ENCODE measurements around the gene FAM219A.

DNA sequence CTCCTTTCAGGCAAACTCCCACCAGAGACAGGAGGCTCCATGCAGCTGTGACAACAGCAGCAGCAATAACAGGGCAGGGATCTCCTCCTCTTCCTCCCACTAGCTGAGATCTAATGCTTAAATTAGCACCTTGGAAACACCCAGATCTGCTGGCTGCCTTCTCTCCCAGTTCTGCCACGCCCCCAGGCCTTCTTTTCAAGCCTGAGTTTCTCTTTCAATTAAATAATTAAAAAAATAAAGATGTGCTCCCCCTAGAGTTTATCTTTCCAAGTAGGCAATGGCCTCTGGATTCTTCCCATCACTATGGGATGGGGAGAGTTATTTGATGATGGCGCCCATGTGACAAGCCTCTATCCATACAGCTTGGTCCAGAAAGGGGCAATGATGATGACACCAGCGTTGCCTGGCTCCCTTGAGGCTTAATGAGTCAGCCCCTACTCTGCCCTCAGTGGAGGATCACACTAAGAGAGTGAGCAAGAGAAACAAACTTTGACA lies 3.8 kb downstream of the FAM219A start:
- TF ChIP-seq, protein P1, sequence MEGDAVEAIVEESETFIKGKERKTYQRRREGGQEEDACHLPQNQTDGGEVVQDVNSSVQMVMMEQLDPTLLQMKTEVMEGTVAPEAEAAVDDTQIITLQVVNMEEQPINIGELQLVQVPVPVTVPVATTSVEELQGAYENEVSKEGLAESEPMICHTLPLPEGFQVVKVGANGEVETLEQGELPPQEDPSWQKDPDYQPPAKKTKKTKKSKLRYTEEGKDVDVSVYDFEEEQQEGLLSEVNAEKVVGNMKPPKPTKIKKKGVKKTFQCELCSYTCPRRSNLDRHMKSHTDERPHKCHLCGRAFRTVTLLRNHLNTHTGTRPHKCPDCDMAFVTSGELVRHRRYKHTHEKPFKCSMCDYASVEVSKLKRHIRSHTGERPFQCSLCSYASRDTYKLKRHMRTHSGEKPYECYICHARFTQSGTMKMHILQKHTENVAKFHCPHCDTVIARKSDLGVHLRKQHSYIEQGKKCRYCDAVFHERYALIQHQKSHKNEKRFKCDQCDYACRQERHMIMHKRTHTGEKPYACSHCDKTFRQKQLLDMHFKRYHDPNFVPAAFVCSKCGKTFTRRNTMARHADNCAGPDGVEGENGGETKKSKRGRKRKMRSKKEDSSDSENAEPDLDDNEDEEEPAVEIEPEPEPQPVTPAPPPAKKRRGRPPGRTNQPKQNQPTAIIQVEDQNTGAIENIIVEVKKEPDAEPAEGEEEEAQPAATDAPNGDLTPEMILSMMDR (IDR thresholded peaks at IDR 0.05; ENCODE audit: low read length) = no peak
- no peak for TF ChIP-seq EZH2 (IDR thresholded peaks at IDR 0.05; ENCODE audit: borderline replicate concordance, low read length)

Data from OCI-LY1 (cell line).